GM21447 (cell line): ENCODE data around the gene CATSPERD.

Source experiments
- ATAC-seq: cut with Tn5 transposase; IDR thresholded peaks from one replicate; pipeline ENCODE4 v1.9.1; 2021; ENCODE audit not compliant: unreplicated experiment

Gene CATSPERD

GRCh38 chr19:5719961-5720790, at the start of gene CATSPERD, which contains the start of gene LONP1:
Gene CATSPERD (plus strand): TSS chr19:5720637. CDS start chr19:5720738, 101 bp downstream.
Gene LONP1 (minus strand): TSS chr19:5720146. CDS start chr19:5720132, 14 bp downstream.
- ATAC-seq: peak; percentile 80

- no peak for ATAC-seq
Measured at GRCh38 chr19:5671600-5671999, 48.8 kb upstream of the CATSPERD start.

GRCh38 chr19:5672708-5673459, 47.6 kb upstream of the CATSPERD start:
- no peak for ATAC-seq

- ATAC-seq: no peak
Measured at GRCh38 chr19:5673752-5674151, 46.7 kb upstream of the CATSPERD start.

DNA sequence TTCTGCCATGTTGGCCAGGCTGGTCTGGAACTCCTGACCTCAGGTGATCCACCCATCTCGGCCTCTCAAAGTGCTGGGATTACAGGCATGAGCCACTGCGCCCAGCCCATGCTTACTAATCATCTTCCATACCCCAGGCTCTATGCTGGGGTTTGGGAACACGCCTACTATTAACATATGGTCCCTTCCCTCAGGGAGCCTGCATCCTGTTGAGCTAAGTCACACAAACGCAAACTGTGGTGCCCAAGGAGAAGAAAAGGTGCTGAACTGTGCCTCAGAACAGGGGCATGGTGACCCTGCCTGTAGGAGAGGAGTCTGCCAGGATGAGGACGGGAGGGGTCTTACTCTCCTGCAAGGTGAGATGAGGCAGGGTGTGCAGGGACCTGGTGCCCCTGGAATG, 45.7 kb upstream of the CATSPERD start:
- ATAC-seq: no peak

DNA sequence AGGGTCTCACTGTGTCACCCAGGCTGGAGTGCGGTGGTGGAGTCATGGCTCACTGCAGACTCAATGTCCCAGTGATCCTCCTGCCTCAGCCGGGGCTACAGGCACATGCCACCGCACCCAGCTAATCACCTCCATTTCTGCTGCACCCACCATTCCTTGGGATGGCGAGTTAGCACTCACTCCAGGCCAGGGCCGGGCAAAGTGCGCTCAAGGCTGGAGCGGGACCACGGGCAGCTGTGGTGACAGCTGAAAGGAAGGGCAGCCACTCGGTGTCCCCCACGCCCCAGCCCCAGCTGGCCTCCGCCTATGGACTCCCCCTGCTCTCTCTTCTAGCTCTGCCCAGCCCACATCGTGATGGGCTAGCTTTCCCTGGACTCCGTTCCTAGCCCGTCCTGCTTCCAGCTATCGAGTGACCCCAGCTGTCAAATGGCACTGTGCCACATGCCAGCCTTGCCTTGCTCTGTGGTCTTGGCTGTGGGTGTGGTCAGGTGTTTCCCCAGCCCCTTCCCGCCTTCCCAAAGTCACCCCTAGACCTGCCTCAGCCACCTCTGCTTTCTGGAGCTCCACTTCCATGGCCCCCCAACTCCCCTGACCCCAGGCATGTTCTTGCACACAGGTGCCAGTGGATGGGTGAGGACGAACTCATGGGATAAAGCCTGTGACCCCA, 44.2 kb upstream of the CATSPERD start:
- no peak for ATAC-seq

DNA sequence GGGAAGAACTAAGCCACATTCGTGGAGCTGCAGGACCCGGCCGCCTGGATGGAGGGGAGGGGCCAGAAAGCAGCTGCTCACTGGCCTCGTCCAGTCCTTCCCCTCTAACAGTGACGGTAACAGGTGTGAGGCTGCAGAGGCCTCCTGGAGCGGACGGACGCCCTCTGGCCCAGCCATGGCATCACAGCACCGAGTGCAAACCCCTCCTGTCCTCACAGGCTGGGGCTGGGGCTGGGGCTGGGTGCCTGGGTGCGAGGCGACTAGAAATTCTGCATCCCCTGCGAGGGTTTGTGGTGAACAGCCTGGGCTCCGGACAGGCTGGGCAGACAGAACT, 43.7 kb upstream of the CATSPERD start:
- ATAC-seq: no peak

DNA sequence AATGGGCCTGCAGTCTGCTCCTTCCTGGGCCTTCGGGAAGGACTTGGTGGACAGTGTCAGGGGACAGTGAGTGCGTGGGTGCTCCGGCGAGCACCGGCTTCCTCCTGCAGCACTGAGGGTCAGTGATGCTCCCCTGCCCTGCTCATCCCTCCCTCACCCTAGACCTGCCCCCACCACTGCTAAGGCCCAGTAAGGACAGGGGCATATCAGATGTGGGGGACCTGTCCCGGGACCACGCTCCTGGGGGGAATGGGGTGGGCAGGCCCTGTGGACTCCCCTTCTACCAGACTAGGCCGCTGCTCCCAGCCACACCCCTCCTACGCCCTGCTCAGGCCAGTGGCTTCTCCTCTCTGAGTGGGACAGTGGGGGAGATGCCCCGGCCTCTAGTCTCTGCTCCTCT, 43.3 kb upstream of the CATSPERD start:
- ATAC-seq: no peak

DNA sequence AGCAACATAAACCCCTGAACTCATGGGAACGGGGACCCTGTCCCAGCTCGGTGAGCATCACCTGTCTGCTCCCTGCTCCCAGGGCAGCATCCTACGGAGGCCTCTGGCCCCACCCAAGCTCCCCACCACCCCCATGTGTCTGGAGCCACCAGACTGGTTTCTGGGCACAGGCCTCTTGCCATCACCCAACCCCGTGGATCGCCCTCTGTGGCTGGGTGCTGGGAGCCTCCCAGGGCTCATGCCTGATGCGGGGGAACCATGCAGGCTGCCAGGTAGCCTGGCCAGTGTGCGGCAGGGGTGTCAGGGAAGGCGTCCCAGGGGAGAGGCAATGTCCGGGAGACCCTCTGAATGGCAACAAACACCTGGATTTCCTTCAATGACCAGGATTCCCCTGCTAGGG, 42.9 kb upstream of the CATSPERD start:
- ATAC-seq: no peak

GRCh38 chr19:5678071-5678718, 42.2 kb upstream of the CATSPERD start:
- ATAC-seq: no peak

- ATAC-seq: no peak
Measured at GRCh38 chr19:5679289-5680083, 41.0 kb upstream of the CATSPERD start.

- no peak for ATAC-seq
Measured at GRCh38 chr19:5680084-5680436, 40.4 kb upstream of the CATSPERD start.

GRCh38 chr19:5680437-5681368, 39.7 kb upstream of the CATSPERD start, which contains the start of the genes HSD11B1L and MICOS13:
Gene HSD11B1L (plus strand): TSS chr19:5681027. CDS start chr19:5684833, 3,806 bp downstream.
Gene MICOS13 (minus strand): TSS chr19:5680516. CDS start chr19:5680486, 30 bp downstream.
- ATAC-seq: peak; percentile 88

DNA sequence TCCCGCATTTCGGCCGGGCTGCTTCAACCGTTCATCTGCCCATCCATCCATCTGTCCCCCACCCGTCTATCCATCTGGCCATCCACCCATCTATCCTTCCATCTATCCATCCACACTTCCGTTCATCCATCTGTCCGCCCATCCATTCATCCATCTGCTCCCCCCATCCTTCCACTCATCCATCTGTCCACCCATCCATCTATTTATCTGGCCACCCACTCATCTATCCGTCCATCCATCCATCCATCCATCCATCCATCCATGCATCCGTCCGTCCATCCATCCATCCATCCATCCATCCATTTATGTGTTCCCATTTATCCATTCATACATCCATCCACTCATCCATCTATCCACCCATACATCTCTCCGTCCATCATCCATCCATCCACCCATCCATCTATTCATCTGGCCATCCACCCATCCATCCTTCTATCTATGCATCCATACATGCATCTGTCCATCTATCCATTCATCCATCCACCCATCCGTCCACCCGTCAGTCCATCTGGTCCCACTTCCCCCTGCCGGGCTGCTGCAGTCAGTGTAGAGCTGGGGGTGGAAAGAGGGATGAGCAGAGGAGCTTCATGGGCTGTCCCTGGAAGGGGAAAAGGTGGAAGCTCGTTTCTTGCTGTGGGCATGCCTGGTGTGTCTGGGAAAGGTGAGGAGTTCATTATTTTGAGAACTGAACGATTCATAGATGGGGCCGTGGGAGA, 38.9 kb upstream of the CATSPERD start:
- no peak for ATAC-seq

- no peak for ATAC-seq
Measured at GRCh38 chr19:5682107-5682482, 38.3 kb upstream of the CATSPERD start.

- ATAC-seq: no peak
Measured at GRCh38 chr19:5683177-5683886, 37.1 kb upstream of the CATSPERD start.

GRCh38 chr19:5684694-5685430, 35.6 kb upstream of the CATSPERD start:
- ATAC-seq: no peak
